Fibroblast of skin of right biceps (primary cell): ENCODE measurements around the gene CYB5B.
"Not testable (repeated sequence)": the region's sequence is repeated elsewhere in the genome, so short reads cannot be mapped to it uniquely, and the experiment has no call there.

Experiments used
- DNase-seq: peaks from one replicate; pipeline ENCODE4 v3.0.0-alpha.2; 2013

Gene CYB5B

GRCh38 chr16:69410219-69410990, 14.0 kb upstream of the CYB5B start:
- peak; percentile 63 for DNase-seq

- no peak for DNase-seq
Observed at GRCh38 chr16:69411064-69411985, 13.1 kb upstream of the CYB5B start.

- DNase-seq, result no peak
Observed at GRCh38 chr16:69412287-69412686, 12.1 kb upstream of the CYB5B start.

GRCh38 chr16:69413045-69413664, 11.3 kb upstream of the CYB5B start:
- no peak for DNase-seq

GRCh38 chr16:69417520-69418199, 6.8 kb upstream of the CYB5B start:
- peak; percentile 27 for DNase-seq

- no peak for DNase-seq
Observed at GRCh38 chr16:69419956-69420355, 4.5 kb upstream of the CYB5B start.

GRCh38 chr16:69423189-69423588, 1.2 kb upstream of the CYB5B start:
- no peak for DNase-seq

- DNase-seq, result no peak
Observed at GRCh38 chr16:69424935-69425784, 741 bp downstream of the CYB5B start.

- no peak for DNase-seq
Observed at GRCh38 chr16:69428652-69429051, 4.2 kb downstream of the CYB5B start.

GRCh38 chr16:69429058-69429640, 4.7 kb downstream of the CYB5B start:
- DNase-seq, result not testable (repeated sequence)

- DNase-seq, result no peak
Observed at GRCh38 chr16:69431948-69432468, 7.6 kb downstream of the CYB5B start.

GRCh38 chr16:69434066-69434465, 9.6 kb downstream of the CYB5B start:
- DNase-seq, result no peak

- no peak for DNase-seq
Observed at GRCh38 chr16:69435977-69436820, 11.8 kb downstream of the CYB5B start.

GRCh38 chr16:69436896-69437295, 12.5 kb downstream of the CYB5B start:
- DNase-seq, result no peak

GRCh38 chr16:69438465-69438864, 14.0 kb downstream of the CYB5B start:
- no peak for DNase-seq

GRCh38 chr16:69440250-69440649, 15.8 kb downstream of the CYB5B start:
- no peak for DNase-seq

- not testable (repeated sequence) for DNase-seq
Observed at GRCh38 chr16:69441030-69441429, 16.6 kb downstream of the CYB5B start.

GRCh38 chr16:69443927-69444631, 19.7 kb downstream of the CYB5B start:
- DNase-seq, result peak; percentile 31

GRCh38 chr16:69444873-69445517, 20.6 kb downstream of the CYB5B start:
- DNase-seq, result peak; percentile 6
